Skin of body (tissue), 2 donors: ENCODE data around the gene KLHDC2. TPM values are rescaled to one million over a fixed set of nuclear protein-coding genes. Genes with fewer than 3 reads are reported as not detected.
"Not testable (repeated sequence)": the region's sequence is repeated elsewhere in the genome, so short reads cannot be mapped to it uniquely, and the experiment has no call there.

Experiments used
- DNase-seq: peaks from one replicate; lab custom pipeline; 2025; lab: John Stamatoyannopoulos, UW
- total RNA-seq: library from RNA; depleted of rRNA; stranded (reverse); fragments of >200 nt; gene quantifications from one replicate; pipeline ENCODE4 v1.2.3, GENCODE V29; 2014

KLHDC2 gene
- total RNA-seq, 1 donor from 2014 or later, result 85.1 TPM

DNA sequence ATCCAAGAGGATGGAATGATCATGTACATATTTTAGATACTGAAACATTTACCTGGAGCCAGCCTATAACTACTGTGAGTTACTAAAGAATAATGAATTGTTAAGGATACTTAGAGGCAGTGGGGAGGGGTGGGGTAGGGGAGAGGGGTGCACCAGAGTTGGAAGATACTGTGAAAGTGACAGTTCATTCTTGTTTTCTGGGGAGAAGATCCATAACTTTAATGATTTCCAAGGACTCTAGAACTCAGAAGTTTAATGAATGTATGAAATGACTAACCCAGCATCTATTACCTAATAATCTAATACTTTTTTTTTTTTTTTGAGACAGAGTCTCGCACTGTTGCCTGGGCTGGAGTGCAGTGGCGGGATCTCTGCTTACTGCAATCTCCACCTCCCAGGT is 10.5 kb downstream of the KLHDC2 start:
- DNase-seq, result no peak

DNA sequence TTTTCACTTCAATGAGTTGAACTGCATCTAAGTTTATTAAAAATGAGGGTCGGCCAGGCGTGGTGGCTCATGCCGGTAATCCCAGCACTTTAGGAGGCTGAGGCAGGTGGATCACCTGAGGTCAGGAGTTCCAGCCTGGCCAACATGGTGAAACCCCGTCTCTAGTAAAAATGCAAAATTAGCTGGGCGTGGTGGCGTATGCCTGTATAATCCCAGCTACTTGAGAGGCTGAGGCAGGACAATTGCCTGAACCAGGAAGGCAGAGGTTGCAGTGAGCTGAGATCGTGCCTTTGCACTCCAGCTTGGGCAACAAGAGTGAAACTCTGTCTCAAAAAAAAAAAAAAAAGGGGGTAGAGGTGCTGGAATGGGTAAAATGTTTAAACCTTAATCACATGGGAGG is 13.1 kb downstream of the KLHDC2 start:
- DNase-seq, result not testable (repeated sequence)

- DNase-seq, result no peak
These were observed 15.6 kb downstream of the KLHDC2 start for GRCh38 chr14:49783394-49784014.

DNA sequence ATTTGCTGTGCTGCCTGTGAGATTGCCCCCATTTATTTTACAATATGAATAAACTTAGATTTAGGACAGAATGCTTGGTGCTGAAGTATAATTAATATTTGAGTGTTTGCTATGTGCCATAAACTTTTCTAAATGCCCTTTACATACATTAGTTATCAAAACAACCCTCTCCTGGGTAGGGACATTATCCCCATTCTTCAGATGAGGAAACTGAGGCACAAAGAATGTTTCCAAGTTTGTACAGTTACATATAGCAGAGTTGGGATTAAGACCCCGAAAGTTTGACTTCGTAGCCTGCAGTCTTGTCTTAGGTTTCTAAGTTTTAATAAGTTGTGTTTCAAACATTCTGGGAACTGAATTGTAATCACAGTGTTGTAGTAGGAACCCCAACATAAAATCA is 18.4 kb downstream of the KLHDC2 start:
- DNase-seq, result no peak

DNA sequence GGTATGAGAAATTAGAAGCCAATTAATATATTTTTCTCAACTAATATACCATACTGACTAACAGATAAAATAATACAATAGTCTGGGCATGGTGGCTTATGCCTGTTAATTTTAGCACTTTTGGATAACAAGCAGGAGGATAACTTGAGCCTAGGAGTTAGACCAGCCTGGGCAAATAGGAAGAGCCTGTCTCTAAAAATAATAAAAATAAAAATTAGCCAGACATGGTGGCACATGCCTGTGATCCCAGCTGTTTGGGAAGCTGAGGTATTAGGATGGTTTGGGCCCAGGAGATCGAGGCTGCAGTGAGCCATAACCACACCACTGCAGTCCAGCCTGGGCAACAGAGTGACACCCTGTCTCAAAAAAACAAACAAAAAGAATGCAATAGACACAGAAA is 24.7 kb downstream of the KLHDC2 start:
- no peak for DNase-seq

DNA sequence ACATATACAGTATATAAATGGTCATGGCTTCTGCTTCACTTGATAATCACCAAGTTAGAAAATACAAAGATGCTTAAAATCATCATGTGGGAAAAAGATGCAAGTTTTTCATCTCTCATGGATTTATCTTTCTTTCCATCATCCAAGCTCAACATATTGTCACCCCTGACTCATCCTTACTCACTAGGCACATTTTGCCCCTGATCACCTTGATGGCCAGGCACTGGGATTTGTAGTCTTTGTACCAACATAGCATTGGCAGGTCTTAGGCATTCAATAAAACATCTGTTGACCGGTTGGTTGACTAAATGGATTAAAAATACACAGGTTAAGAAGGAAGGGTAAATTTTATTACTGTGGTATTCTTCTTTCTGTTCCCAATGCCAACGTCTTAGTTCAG is 28.1 kb downstream of the KLHDC2 start:
- no peak for DNase-seq

DNA sequence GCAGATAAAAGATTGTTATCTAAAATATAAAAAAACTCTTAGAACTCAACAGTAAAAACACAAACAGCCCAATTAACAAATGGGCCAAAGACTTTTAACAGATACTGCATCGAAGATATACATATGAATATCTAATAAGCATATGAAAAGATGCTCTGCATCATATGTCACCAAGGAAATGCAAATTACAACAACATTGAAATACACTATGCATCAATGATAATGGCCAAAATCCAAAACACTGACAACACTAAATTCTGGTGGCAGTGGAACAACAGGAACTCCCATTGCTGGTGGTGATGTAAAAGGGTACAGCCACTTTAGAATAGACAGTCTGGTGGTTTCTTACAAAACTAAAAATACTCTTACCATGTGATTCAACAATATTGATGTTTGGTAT is 40.8 kb downstream of the KLHDC2 start:
- DNase-seq, result no peak

- DNase-seq, result not testable (repeated sequence)
These were observed 48.2 kb downstream of the KLHDC2 start for GRCh38 chr14:49816118-49816517.

DNA sequence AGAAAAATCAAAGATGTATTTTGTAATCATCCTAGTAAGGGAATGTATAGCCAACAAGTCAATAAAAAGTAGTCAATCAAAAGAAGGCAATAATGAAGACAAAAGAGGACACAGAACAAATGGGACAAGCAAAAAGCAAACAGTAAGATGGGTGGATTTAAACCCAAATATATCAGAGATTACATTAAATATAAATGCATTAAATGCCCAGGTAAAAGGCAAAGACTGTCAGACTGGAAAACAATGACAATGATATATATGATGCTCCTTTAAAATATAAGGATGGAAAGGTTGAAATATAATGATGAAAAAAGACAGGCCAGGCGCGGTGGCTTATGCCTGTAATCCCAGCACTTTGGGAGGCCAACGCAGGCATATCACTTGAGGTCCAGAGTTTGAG is 48.9 kb downstream of the KLHDC2 start:
- no peak for DNase-seq

GRCh38 chr14:49820176-49820575 is 52.2 kb downstream of the KLHDC2 start:
- no peak for DNase-seq

- no peak for DNase-seq
These were observed 60.7 kb downstream of the KLHDC2 start for GRCh38 chr14:49828640-49829039.

Other genes starting within 250 kb of the KLHDC2 start
- gene RPS29, start 181.8 kb upstream of the KLHDC2 start, total RNA-seq, result 1,388 TPM
- gene LRR1, start 169.2 kb upstream of the KLHDC2 start, total RNA-seq, result 9.9 TPM
- 101 TPM for gene RPL36AL, start 147.5 kb upstream of the KLHDC2 start, total RNA-seq
- 25.2 TPM for gene MGAT2, start 147.4 kb upstream of the KLHDC2 start, total RNA-seq
- 7.0 TPM for gene DNAAF2, start 132.9 kb upstream of the KLHDC2 start, total RNA-seq
- gene POLE2, start 79.9 kb upstream of the KLHDC2 start, total RNA-seq, result 13.4 TPM
- gene KLHDC1, start 75.0 kb upstream of the KLHDC2 start, total RNA-seq, result 10.1 TPM
- 115 TPM for gene NEMF, start 84.6 kb downstream of the KLHDC2 start, total RNA-seq
- 73.4 TPM for gene ARF6, start 124.9 kb downstream of the KLHDC2 start, total RNA-seq